Measurements from ENCODE around the gene PLD6.

DNA sequence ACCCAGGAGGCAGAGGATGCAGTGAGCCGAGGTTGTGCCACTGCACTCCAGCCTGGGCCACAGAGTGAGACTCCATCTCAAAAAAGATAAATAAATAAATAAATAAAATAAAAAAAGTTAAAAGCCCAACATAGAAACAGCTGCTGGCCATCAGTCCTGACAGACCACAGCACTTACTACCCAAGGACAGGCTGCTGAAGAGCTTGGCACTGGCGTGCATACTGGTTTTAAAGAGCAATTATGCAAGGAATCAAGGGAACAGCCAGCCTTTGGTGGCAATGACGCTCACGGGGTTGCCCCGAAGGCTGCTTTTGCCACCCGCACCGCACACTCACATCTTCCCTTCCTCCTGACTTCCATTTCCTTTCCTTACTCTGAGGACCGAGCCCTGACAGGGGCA, 4.2 kb downstream of the PLD6 start:
- TF ChIP-seq EZH2phosphoT487 (IDR thresholded peaks at IDR 0.05; ENCODE audit: borderline replicate concordance, low read length) (no peak), EZH2 (IDR thresholded peaks at IDR 0.05; ENCODE audit: low read length, unreplicated experiment) (no peak), CTCF (conservative IDR thresholded peaks at IDR 0.05; ENCODE audit: low read depth, low read length) (no peak)

Data from PC-3 (cell line).